Measurements from ENCODE around the gene ANO6. TPM values are rescaled to one million over a fixed set of nuclear protein-coding genes. Genes with fewer than 3 reads are reported as not detected.

Gene ANO6
- total RNA-seq, 1 experiment from 2014 or later: 59.3 TPM

- ChIA-PET POLR2A (ENCODE audit: low non-redundant PET) (no interaction called here), CTCF (interaction anchor here (0.7 kb wide), 1 partner anchor 49 kb away, joined by 14 read pairs; no protein-coding TSS in a partner anchor)
- Histone ChIP-seq H3K4me3 (ENCODE audit: low read depth, low read length, poor library complexity, severe bottlenecking) (no peak overlapping the region), H3K36me3 (ENCODE audit: insufficient read depth, low read length, poor library complexity, severe bottlenecking) (peaks cover 36% of the 10 kb centered on the region), H3K27me3 (replicated peaks; ENCODE audit: insufficient read depth, low read depth, low read length, poor library complexity) (no peaks in the 10 kb centered on the region), H3K9me3 (ENCODE audit: low read depth, low read length, poor library complexity, severe bottlenecking) (no peaks in the 10 kb centered on the region), H3K27ac (ENCODE audit: low read depth, low read length, poor library complexity, severe bottlenecking) (no peak overlapping the region), H3K4me1 (ENCODE audit: insufficient read depth, low read length, poor library complexity, severe bottlenecking) (no peaks in the 10 kb centered on the region)
- no peak for TF ChIP-seq EZH2 (IDR thresholded peaks at IDR 0.05; ENCODE audit: borderline replicate concordance, low read depth, low read length, poor library complexity, severe bottlenecking)
- TF ChIP-seq CTCF (conservative IDR thresholded peaks at IDR 0.05; ENCODE audit: low read depth, low read length): no peak
- intact Hi-C loops (cut with micrococcal nuclease; ENCODE audit: unreplicated experiment): no loop called here
- BruUV-seq (replicated peaks): no TSS peak
- no peak for DNase-seq (ENCODE audit: low spot score)
These were observed 211.1 kb downstream of the ANO6 start for GRCh38 chr12:45427042-45427441.

GRCh38 chr12:45429831-45430230 is 213.9 kb downstream of the ANO6 start:
- H3K4me1 ChIP-seq (ENCODE audit: insufficient read depth, low read length, poor library complexity, severe bottlenecking): no peaks in the 10 kb centered on the region
- H3K9me3 ChIP-seq (ENCODE audit: low read depth, low read length, poor library complexity, severe bottlenecking): no peaks in the 10 kb centered on the region
- H3K27ac ChIP-seq (ENCODE audit: low read depth, low read length, poor library complexity, severe bottlenecking): no peak overlapping the region
- intact Hi-C loops (cut with micrococcal nuclease; ENCODE audit: unreplicated experiment): loop anchor here (2.0 kb wide), 1 partner anchor 13 kb away; no protein-coding TSS in a partner anchor
- H3K36me3 ChIP-seq (ENCODE audit: insufficient read depth, low read length, poor library complexity, severe bottlenecking): peaks cover 25% of the 10 kb centered on the region
- BruUV-seq (replicated peaks): no TSS peak
- CTCF ChIA-PET: no interaction called here
- H3K4me3 ChIP-seq (ENCODE audit: low read depth, low read length, poor library complexity, severe bottlenecking): no peak overlapping the region
- DNase-seq (ENCODE audit: low spot score): no peak
- POLR2A ChIA-PET (ENCODE audit: low non-redundant PET): no interaction called here
- H3K27me3 ChIP-seq (replicated peaks; ENCODE audit: insufficient read depth, low read depth, low read length, poor library complexity): no peaks in the 10 kb centered on the region
- TF ChIP-seq CTCF (conservative IDR thresholded peaks at IDR 0.05; ENCODE audit: low read depth, low read length) (no peak), EZH2 (IDR thresholded peaks at IDR 0.05; ENCODE audit: borderline replicate concordance, low read depth, low read length, poor library complexity, severe bottlenecking) (no peak)

GRCh38 chr12:45431126-45431525 is 215.2 kb downstream of the ANO6 start:
- H3K36me3 ChIP-seq (ENCODE audit: insufficient read depth, low read length, poor library complexity, severe bottlenecking): peaks cover 25% of the 10 kb centered on the region
- POLR2A ChIA-PET (ENCODE audit: low non-redundant PET): no interaction called here
- H3K4me3 ChIP-seq (ENCODE audit: low read depth, low read length, poor library complexity, severe bottlenecking): no peak overlapping the region
- intact Hi-C loops (cut with micrococcal nuclease; ENCODE audit: unreplicated experiment): no loop called here
- no peak overlapping the region for H3K27ac ChIP-seq (ENCODE audit: low read depth, low read length, poor library complexity, severe bottlenecking)
- H3K9me3 ChIP-seq (ENCODE audit: low read depth, low read length, poor library complexity, severe bottlenecking): no peaks in the 10 kb centered on the region
- no TSS peak for BruUV-seq (replicated peaks)
- no peaks in the 10 kb centered on the region for H3K4me1 ChIP-seq (ENCODE audit: insufficient read depth, low read length, poor library complexity, severe bottlenecking)
- no peak for DNase-seq (ENCODE audit: low spot score)
- CTCF ChIA-PET: no interaction called here
- no peak for TF ChIP-seq CTCF (conservative IDR thresholded peaks at IDR 0.05; ENCODE audit: low read depth, low read length)
- no peak for TF ChIP-seq EZH2 (IDR thresholded peaks at IDR 0.05; ENCODE audit: borderline replicate concordance, low read depth, low read length, poor library complexity, severe bottlenecking)
- no peaks in the 10 kb centered on the region for H3K27me3 ChIP-seq (replicated peaks; ENCODE audit: insufficient read depth, low read depth, low read length, poor library complexity)
